Measurements from ENCODE around the gene TSPAN6. TPM values are rescaled to one million over a fixed set of nuclear protein-coding genes. Genes with fewer than 3 reads are reported as not detected.

Gene TSPAN6
- total RNA-seq, 1 donor from 2014 or later = 49.7 TPM

GRCh38 chrX:100682939-100683338, 46.3 kb upstream of the TSPAN6 start:
- TF ChIP-seq EZH2 (IDR thresholded peaks at IDR 0.05; ENCODE audit: insufficient read depth, low read length) (no peak), CTCF (IDR thresholded peaks at IDR 0.05; ENCODE audit: insufficient read depth, low read depth, low read length) (no peak)
- Mint-ChIP-seq H3K4me1 (ENCODE audit: low read depth, unreplicated experiment) (peaks cover 6% of the 10 kb centered on the region), H3K36me3 (ENCODE audit: low read depth, unreplicated experiment) (peaks cover 3% of the 10 kb centered on the region), H3K9me3 (ENCODE audit: unreplicated experiment) (no peaks in the 10 kb centered on the region), H3K4me3 (ENCODE audit: unreplicated experiment) (no peak overlapping the region), H3K27ac (ENCODE audit: unreplicated experiment) (no peak overlapping the region), H3K27me3 (ENCODE audit: low read depth, unreplicated experiment) (no peaks in the 10 kb centered on the region)
- no peaks in the 10 kb centered on the region for H3K27me3 ChIP-seq (ENCODE audit: insufficient read depth, low read length)
- peaks cover 3% of the 10 kb centered on the region for H3K36me3 ChIP-seq (ENCODE audit: insufficient read depth, low read length)
- no peak overlapping the region for H3K4me2 ChIP-seq (ENCODE audit: low read length)
- peak; percentile 83 for FAIRE-seq
- H3K4me1 ChIP-seq (ENCODE audit: insufficient read depth, low read length) = peaks cover 16% of the 10 kb centered on the region
- H3K27ac ChIP-seq (ENCODE audit: low read depth, low read length) = no peak overlapping the region
- H3K9ac ChIP-seq (ENCODE audit: low read length) = no peak overlapping the region
- no peak overlapping the region for H2AFZ ChIP-seq (ENCODE audit: low read depth, low read length)
- H3K4me3 ChIP-seq (ENCODE audit: insufficient read depth, low read depth, low read length) = no peak overlapping the region
- no peaks in the 10 kb centered on the region for H4K20me1 ChIP-seq (ENCODE audit: insufficient read depth, low read length)
- no peak for DNase-seq (ENCODE audit: low read depth)
- no peaks in the 10 kb centered on the region for H3K79me2 ChIP-seq (ENCODE audit: insufficient read depth, low read length)
- H3K9me3 ChIP-seq (ENCODE audit: insufficient read depth, low read depth, low read length) = no peaks in the 10 kb centered on the region

- no peak overlapping the region for H3K27ac Mint-ChIP-seq (ENCODE audit: unreplicated experiment)
- H3K4me1 ChIP-seq (ENCODE audit: insufficient read depth, low read length) = peaks cover 16% of the 10 kb centered on the region
Measured at GRCh38 chrX:100681599-100681998, 45.0 kb upstream of the TSPAN6 start.

More at GRCh38 chrX:100681599-100681998, 45.0 kb upstream of the TSPAN6 start:
- Histone ChIP-seq H3K4me3 (ENCODE audit: insufficient read depth, low read depth, low read length) (no peak overlapping the region), H3K4me2 (ENCODE audit: low read length) (no peak overlapping the region), H3K36me3 (ENCODE audit: insufficient read depth, low read length) (no peaks in the 10 kb centered on the region), H4K20me1 (ENCODE audit: insufficient read depth, low read length) (no peaks in the 10 kb centered on the region), H3K79me2 (ENCODE audit: insufficient read depth, low read length) (no peaks in the 10 kb centered on the region), H3K27me3 (ENCODE audit: insufficient read depth, low read length) (no peaks in the 10 kb centered on the region), H3K9me3 (ENCODE audit: insufficient read depth, low read depth, low read length) (no peaks in the 10 kb centered on the region), H3K27ac (ENCODE audit: low read depth, low read length) (no peak overlapping the region), H3K9ac (ENCODE audit: low read length) (no peak overlapping the region), H2AFZ (ENCODE audit: low read depth, low read length) (no peak overlapping the region)
- TF ChIP-seq EZH2 (IDR thresholded peaks at IDR 0.05; ENCODE audit: insufficient read depth, low read length) = no peak
- no peak for TF ChIP-seq CTCF (IDR thresholded peaks at IDR 0.05; ENCODE audit: insufficient read depth, low read depth, low read length)
- H3K4me1 Mint-ChIP-seq (ENCODE audit: low read depth, unreplicated experiment) = peaks cover 6% of the 10 kb centered on the region
- FAIRE-seq (no peak), DNase-seq (ENCODE audit: low read depth) (no peak)
- no peaks in the 10 kb centered on the region for H3K27me3 Mint-ChIP-seq (ENCODE audit: low read depth, unreplicated experiment)
- H3K9me3 Mint-ChIP-seq (ENCODE audit: unreplicated experiment) = no peaks in the 10 kb centered on the region
- H3K4me3 Mint-ChIP-seq (ENCODE audit: unreplicated experiment) = no peak overlapping the region
- H3K36me3 Mint-ChIP-seq (ENCODE audit: low read depth, unreplicated experiment) = peaks cover 4% of the 10 kb centered on the region
